Activated T-cell treated with anti-CD3 and anti-CD28 coated beads, Interleukin-2, amount 50 U/mL, for 48 hours (primary cell): ENCODE data around the gene EVX2.

ENCODE experiments used
- DNase-seq, 2 experiments: peaks; one replicate each; pipeline ENCODE4 v3.0.0-alpha.2; 2020

Gene EVX2

DNA sequence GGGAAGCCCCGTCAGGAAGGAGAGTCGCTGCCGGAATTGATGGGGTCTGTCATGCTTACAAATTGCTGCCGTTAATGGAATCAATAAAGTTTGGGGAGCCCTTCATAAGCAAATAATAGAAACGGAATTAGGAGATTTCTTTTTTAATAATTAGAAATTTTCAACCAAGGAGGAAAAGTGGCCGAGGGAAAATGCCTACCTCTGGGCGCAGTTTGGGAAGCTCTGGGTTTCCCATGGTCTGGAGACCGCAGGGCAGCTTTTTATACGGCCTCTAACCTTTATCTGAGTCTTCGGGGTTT, 1.3 kb downstream of the EVX2 start:
- no peak for DNase-seq

DNA sequence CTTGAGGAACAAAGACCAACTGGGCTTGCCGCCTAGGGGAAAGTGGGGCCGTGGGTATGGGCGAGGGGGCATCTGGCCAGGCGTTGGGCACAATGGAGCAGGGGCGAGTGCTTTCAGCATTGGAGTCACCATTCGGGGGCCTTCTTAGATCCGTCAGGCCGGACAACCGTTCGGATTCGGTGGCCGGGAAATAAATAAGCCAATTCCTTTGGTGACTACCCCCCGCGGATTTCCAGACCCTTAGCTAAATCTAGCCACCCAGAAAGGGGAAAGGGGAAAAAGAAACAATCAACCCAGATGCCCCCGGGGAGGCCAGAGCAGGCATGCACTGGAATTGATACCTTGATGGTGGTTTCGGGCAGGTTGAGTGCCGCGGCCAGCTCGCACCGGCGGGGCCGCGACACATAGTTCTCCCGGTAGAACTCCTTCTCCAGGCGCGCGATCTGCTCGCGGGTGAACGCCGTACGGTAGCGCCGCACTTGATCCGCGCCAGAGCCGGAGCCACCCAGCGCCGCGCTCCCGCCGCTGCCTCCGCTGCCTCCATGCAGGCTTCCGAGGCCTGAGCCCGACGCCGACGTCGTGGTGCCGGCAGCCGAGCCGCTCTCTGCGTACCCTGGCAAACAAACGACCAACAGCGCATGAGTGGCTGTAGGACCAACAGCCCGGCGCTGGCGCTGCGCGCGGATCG, 1.8 kb downstream of the EVX2 start:
- peak in 1 of 2 experiments; percentile 43 for DNase-seq

DNA sequence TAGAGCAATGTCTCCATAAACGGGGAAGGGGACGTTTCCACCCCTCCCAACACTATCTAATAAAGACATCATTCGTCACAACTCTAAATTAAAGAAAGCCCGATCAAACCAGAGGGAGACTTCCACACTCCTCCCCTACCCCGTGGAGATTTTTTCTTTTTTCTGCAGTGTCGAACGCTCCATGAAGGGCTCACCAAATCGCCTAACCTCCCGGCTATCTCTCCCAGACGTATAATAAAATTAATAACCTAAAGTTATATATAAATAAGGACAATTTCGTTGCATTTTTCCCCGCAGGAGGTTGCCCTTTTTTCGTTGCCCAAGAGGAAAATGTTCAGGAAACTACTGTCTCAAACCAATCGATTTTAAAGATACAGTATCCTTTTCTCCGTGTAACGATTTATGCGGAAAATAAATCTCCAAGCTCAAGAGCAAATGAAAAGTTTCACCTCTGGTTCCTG, 2.4 kb downstream of the EVX2 start:
- no peak for DNase-seq

DNA sequence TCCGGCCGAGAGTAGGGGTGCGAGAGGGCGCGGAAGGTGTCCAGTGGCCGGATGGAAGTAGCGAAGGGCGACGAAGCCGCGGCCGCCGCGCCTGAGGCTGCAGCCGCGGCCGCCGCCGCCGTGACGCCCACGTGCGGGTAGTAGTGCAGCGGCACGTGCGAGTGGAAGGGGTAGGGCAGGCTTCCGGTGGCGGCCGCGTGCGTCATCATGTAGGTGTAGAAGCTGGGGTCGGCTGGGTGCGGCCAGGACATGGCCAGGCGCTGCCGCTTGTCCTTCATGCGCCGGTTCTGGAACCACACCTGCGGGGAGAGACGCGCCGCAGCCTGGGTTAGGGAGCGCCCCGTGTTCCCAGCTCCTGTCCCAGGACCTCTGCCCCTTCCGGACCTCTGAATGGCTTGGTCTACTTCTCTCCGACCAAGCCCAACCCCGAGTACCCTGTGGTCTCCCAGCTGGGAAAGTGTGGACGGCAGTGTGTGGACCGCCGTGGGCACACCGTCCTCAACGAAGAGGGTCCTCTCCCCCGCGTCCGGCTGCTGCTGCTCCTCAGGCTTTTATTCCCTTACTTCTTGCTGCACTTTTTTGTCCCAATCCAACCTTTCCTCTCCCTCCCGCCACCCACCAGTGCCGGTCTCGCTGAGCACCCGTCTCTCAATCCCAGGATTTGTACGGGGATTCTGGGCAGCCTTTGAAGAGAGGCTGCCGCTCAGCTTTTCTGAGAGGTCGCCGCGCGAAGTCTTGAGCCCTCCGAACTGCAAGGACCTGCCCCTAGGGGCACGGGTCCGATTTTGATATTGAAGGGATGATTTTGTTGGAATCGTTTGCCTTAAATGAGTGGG, 3.0 kb downstream of the EVX2 start:
- peak in 1 of 2 experiments; percentile 37 for DNase-seq

DNA sequence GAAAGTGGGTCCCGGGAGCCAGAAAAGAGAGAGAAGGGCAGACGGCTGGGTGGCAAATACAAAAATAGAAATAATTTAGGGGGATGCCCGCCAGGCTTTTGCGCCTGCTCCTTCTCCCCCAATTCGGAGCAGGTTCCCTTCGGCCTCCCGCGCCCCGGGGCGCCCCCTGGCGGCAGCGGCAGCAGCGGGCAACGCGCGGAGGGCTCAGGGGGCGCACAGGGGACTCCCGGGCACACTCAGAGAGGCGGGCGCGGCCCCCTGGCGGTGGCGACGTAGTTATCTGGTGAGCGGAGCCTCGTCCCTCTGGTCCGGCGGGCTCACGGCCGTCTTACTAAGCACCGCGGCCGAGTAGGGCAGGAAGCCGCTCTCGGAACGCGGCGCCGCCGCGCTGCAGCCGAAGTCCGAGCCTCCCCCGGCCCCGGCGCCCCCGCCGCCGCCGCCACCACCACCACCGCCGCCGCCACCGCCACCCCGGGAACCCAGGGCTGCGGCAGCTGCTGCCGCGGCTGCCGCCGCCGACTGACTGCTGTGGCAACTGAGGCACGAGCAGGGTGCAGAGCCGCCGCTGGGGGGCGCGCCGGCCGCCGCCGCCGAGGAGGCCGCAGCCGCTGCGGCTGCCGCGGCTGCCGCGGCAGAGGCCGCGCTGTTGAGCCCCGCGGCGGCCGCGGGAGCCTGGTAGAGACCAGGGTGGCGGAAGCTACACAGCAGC, 3.8 kb downstream of the EVX2 start:
- no peak for DNase-seq

DNA sequence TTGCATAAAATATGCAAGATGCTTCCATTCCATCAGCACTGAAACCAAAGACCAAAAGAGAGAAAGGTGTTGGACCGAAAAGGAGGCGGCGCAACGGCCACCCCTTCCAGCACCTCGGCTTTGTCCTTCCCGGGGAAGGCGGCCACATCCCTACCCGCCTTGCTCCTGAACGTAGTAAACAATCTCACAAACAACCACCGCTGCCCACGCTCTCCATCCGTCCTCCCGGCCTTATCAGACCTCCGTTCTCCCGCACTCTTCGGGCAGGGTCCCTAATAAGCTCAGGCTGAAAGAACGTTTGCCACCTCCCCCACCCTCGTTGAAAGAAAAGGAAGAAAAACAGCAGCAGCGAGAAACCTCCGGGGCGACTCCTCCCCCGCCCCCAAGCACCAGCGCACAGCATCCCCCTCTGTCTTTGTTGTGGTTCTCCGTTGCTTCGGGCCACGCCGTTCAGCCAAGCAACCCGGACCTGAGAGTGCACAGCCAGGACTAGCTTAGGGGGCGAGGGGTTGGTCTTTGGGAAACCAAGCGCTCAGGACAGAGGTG, 4.4 kb downstream of the EVX2 start:
- no peak for DNase-seq

DNA sequence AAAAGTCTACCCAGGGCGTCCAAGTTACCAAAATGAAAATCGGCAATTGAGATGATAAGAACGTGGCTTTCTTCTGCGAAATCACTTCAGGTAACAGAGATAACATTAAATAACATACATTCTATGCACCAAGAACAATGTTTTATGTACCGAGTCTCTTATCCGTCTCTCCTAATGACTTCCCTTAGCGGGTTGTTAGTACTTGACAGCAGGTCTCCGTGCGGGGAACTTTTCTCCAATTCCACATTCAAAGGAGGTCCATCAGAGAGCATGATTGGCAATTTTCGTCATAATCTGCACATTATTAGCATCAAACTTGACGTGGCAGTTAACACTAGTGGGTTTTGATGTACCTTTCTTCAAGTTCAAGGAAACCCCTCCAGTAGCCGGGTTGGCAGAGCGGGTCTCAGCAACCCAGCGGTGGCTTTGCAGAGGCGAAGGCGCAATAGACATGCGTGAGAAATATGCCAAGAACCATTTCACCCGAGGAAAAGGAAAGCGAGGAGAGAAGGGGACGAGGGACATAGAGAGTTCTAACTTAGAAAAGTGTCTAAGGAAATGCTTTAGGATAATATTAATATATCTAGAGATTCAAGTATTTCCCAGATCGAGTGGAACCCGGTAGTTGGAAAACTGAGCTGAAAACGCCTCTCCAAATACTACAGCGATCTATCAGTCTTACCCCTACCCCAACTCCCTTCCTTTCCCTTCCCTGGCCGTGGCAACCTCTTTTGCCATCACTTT, 5.0 kb downstream of the EVX2 start:
- DNase-seq = no peak

DNA sequence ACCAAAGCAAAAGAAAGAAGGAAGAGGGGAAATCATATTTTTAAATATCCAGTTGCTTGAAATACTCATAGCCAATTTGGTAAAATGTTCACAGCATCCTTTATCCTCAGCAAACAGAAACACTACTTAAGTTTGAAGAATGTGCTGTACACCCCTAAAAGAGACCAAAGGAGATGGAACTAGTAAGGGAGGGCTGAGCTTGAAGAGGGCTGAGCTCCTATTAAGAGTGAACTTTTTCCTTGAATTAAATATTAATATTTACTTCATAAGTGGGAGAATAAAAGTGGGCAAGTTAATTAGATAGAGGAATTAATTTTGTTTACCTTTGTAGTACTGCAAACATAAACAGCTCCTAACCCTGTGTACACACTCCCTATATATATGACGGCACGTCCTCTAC, 7.0 kb downstream of the EVX2 start:
- no peak for DNase-seq

DNA sequence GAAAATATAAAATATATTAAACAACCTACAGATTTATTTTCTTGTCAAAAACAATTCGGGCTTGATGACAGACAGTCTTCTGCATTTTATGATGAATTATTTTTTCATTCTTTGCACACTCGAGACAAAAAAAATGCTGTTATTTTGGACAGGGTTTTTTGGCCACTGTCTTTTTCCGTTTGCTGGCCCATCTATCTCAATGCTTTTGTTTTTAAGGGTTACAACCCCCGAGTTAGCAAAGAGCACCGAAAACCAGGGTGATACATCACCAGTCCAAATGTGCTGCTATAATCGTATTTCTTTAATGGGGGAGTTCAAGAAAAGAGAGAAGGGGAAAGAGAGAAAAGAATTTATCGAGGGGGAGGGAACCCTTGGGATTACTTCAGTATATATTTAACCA, 7.7 kb downstream of the EVX2 start:
- DNase-seq = no peak

DNA sequence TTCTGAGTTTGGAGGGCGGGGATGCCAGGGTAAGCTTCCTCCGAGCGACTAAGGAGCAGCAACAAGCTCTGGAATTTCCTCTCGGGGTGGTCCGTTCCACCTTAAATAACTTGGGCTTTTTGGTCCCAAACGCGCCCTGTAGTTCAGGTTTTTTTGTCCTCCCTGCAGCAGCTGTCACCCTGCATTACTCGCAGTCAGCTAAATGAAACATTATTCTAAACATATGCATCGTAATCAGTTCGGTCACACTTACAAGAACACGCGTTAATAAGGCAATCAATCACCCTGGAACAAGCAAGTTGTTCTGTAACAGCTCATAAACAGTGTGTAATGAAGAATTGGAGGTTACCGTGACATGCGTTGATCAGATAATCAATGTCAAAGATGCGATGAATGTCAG, 8.3 kb downstream of the EVX2 start:
- DNase-seq = no peak

DNA sequence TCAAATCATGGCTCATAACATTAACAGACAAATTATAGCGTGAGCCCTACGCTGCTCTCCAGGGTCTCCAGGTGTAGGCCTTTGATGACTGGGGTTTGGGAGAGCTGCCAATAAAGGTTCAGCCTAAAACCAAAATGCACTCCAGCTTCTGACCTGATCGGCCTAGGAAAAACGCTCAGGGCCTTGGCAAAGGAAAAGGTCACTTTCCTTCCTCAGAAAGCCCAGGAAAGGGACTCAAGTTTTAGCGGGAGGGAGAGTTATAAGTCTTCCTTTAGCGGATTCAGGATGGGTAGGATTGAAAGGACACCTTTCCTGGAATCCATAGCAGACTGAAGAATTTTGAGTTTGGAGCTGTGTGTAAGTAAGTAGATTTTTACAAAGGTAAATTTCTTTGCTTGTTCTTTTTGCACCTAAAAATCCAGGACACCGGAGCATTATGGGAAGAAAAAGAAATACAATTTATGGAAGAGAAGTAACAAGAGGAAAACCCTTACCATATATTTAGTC, 8.8 kb downstream of the EVX2 start:
- DNase-seq = no peak

DNA sequence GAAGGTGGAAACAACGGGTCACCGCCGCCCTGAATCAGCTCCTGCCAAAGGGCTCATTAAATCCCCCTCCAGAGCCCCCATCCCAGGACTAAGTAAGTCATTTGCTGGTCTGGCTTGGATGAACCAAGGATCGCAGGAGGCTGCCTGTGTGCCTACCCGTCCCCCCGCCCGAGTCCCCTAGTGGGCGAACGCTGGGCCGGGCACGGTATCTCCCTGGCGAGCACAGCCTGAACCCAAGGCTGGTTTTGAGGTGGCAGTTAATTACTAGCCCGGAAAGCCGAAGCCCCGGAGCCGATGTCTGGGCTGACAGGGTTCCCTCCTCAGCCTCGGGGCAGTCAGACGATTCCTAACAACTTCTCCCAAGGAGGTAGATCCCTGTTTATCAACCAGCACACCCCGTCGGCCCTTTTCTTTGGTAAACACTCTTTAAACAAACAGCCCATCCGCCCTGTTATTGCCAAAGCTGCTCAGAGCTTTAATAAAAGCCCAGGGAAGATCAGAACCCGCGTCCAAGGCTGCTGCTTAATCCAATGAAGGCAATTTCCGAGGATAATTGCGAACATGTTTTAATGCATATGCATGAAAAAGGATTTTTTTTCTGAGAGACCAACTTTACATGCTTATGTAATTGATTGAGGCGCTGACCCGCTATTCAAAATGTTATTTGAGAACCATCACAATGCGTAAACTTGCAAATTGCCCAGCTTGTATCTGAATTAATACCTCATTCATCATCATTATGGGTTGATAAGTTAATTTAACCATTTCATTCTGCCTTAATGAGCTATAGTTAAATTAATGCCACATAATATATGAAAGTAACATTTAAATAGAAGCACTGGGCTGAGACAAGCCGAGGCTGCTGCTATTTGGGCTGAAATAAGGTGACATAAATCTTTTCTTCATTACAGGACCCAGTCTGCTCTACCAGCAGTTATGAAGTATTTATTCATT, 10.5 kb downstream of the EVX2 start:
- DNase-seq = no peak

DNA sequence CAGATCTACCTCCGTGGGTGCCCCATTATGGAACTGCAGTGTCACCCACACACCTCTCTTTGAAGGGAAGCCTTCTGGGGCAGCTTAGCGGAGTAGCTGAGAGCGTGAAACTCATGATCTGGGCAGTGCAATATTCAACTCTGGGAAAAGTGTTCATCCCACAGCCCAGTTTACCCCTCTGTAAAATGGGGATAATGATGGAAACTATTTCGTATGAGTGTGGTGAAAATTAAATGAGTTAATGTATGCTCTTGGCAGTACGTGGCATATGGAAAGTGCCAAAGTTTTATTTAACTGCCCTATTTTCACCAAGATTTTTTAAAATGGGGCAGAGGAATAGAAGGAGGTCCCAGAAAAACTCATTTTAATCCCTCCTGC, 11.5 kb downstream of the EVX2 start:
- no peak for DNase-seq

DNA sequence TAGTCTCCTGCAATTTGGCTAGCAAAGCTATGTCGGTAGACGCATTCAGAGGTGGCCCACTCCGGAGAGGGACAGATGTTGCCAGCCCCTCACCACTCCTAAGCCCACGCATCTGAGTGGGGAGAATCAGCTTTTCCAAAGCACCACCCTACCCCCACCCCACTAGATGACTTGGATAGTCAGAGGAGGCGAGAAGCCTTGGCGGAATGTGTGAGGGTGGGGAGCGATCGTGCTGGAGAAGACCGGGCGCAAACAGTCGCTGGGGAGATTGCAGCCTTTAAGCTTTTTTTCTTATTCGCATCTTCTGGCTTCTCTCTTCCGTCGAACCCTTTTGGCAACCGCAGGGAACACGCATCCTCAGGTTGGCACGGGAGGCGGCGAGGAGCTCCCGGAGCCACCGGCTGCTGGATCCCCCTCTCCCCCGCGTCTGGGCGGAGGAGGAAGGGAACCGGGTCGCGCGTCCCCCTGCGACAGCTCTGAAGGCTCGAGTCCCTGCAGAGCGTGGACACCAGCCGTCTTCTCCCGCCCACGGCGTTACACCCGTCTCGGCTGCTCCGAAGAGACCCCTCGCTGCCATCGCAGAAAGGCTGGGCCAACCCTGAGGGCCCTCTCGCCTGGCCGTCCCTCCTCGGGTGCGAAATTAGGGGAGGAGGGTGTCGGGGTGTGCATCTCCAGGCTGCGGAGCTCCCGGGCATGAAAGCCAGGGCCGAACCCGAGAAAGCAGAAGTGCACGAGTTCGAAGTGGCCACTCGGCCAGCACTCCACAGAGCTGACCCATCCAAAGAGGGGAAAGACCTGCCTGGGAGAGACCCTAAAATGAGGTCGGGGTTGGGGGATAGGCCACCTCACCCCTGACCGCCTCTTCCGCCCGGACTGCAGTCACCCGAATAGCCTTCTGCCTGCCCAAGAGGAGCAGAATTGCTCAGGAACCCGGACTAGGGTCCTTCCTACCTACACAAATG, 12.2 kb downstream of the EVX2 start:
- DNase-seq = no peak

DNA sequence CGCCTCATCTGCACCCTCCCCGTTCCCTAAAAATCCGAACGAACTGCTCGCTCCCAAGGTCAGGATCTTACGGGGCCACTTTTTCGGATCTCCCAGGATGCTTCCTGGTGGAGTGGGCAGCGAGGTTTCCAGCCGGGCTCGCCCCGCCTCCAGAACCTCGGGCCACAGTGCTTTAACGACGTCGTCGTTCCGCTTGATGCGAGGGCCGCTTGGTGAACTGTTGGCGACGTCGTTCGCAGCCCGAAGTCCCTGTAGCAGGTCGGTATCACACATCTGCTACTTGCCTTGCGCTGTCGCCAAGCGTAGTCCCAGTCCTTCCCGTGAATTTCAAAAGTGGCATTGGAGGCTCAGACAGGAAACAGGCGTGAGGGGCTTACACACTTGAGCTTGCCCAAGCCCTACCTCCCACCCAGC, 15.3 kb downstream of the EVX2 start:
- DNase-seq = no peak

DNA sequence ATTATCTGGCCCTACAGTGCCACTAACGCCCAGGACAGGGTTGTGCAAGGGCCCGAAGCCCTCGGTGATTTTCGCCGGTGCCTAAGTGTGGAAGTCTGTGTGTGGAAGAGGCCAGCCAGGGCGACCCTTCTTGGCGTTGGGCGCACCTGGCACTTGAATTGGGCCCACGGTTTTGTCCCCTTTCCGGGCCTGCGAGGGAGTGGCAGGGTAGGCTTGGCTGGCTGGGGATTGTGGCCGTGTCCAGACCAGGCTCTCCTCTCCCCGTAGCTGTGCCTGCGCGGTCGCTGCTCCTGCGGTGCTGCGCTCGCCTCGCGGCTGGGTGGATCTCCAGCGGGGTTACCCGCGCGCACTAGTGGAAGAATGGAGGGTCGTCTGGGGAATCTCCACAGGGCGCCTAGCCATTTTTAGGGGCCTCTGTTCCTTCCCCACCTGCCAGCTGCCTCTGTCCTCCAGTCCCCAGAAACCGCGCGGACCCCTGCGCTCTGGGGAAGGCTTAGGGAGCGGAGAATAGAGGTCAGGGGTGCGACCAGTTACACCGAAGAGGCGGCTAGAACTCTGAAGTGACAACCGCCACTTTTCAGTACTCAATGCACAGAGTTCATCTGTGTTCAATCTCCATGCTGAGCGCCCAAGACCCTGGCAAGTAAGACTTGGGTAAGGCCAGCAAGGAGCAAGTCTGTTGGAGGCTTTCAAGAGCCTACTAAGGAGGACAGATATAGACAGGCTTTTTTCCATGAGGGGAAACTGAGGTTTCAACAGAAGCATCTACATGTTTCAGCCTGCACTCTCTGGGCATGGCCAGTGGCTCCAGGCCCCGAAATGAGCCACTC, 16.0 kb downstream of the EVX2 start:
- no peak for DNase-seq

DNA sequence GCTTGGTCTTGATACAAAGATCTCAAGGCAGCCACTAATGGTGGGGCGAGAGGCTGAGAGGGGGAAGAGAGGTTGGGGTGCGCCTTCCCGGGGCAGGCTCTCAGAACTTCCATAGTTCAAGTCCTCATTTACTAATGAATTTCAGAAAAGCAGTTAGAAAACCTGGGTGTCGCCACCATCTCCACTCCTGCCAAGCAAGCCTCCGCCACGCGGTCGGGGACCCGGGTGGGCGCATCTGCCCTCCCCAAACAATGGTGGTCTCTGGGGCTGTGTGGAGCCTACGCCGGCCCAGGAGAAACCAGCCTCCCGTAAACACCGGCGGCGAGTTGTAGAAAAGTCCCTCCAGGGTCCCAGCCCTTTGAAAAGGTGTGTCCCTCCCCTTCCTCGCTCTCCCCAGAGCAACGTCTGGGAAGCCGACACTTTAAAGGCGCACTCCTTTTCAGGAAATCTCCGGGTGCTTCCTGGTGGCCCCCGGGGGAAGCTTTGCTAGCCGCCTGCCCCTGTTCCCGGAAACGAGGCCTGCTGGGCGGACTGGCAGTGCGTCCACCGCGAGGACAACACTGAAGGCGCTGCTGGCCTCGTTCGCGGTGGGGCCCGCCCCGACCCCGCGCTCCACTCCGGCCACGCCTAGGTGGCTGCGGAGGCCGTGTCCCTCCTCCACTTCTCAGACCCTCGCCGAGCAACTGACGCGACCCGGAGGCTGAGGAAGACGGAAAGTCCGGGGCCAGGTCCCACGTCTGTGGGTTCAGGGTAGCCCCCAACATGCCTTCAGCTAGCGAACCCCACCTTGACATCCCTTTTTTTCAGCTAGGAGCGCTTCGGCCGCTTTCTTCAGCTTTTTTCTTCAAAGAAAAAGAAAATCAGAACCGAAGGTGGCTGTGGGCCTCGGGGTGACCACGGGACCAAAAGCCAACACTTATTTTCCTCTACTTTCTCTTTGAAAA, 16.8 kb downstream of the EVX2 start:
- no peak for DNase-seq

DNA sequence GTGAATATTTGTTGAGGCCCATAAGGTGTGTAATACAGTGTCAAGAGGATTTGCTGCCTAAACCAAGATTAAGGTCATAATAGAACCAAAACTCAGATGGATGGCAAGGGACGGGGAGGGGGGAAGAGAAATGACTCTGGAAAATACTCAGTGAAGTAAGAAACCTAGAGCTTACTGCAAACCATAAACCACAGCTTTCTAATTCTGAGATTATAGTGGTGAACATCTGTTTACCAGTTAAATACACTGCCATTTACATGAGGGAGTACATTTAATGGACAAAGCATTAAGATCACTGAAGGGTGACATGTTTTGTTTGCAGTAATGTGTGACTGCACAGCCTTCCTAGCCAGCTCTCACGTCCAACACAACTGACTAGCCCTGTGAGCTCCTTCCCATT, 19.8 kb downstream of the EVX2 start:
- no peak for DNase-seq
